Esophagus mucosa (tissue), 1 donor: Measurements from ENCODE around the gene DCAF8L2. TPM values are rescaled to one million over a fixed set of nuclear protein-coding genes. Genes with fewer than 3 reads are reported as not detected.
"Not testable (repeated sequence)": the region's sequence is repeated elsewhere in the genome, so short reads cannot be mapped to it uniquely, and the experiment has no call there.

ENCODE experiments used
- ATAC-seq: fragments of 200-7000 bp; cut with Tn5 transposase; one replicate; pipeline ENCODE4 v1.9.1; 2020
- total RNA-seq: library from RNA; stranded (reverse); gene quantifications from one replicate; pipeline ENCODE4 v1.2.4, GENCODE V29; 2023
- donor health status: DM: yes; HTN: yes; CAD: no.

Gene DCAF8L2
- total RNA-seq, 1 donor from 2014 or later = not detected

DNA sequence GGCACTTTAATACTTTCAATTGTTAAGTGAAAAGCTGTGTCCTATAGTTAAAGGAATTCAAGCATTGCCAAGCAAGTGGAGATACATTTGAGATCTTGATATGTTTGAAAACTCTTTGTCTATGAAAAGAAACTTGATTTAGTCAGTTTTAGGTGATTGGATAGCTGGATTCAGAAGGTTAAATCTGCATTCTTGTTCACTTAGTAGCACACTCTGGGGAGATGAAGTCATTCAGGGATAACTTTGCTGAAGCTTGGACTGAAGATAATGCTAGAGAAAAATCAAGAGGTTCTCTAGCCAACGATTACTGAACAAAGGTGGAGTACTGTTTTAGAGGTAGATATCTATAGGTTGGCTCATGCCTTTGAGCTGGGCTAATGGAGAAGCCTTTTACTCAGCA is 90.6 kb downstream of the DCAF8L2 start:
- ATAC-seq = no peak

- ATAC-seq = peak; percentile 45
These were observed 93.5 kb downstream of the DCAF8L2 start for GRCh38 chrX:27683566-27684208.

DNA sequence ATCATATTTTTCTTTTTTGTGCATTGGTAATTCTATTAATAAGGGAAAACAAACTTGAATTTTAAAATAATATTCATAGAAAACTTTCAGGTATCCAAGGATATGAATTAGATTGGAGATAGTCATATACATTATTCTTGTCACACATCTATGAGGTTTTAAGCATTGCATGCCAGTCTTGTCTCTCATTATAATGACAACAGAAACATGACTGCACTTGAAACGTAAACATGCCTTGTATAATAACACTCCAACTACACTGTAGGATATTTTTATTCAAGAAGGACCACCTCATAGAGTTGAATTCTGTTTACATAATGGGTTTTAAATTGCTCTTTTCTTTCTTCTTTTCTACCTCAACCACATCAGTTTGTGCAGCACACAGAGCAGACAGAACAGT is 104.5 kb downstream of the DCAF8L2 start:
- ATAC-seq = no peak

DNA sequence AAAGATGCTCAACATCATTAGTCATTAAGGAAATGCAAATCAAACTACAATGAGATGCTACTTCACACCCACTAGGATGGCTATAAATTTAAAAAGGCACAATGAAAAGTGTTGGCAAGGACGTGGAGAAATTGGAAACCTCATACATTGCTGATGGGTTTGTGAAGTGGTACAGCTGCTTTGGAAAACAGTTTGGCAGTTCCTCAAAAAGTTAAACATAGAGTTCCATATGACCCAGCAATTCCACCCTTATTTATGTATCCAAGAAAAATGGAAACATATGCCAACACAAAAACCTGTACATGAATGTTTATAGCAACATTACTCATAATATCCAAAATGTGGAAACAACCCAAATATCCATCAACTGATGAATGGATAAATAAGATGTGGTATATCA is 116.4 kb downstream of the DCAF8L2 start:
- ATAC-seq = no peak

DNA sequence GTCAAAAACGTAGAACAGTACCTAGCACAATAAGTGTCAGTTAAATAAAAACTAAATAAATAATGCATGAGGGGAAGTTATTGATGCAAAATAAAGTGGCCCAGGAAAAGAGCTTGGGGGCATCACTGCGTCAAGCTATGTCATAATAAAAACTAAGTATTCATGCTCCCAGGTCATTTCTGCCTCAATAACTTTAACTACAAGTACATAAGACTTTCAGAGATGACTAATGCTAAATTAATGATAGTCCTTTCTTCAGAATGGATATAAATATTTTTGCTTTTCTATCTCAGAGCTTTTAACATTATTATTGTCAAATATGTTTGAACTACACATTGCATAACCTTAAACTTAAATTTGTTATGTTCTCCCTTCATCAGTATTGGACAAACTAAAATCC is 125.5 kb downstream of the DCAF8L2 start:
- ATAC-seq = no peak

GRCh38 chrX:27728291-27728690 is 138.1 kb downstream of the DCAF8L2 start:
- peak; percentile 52 for ATAC-seq

DNA sequence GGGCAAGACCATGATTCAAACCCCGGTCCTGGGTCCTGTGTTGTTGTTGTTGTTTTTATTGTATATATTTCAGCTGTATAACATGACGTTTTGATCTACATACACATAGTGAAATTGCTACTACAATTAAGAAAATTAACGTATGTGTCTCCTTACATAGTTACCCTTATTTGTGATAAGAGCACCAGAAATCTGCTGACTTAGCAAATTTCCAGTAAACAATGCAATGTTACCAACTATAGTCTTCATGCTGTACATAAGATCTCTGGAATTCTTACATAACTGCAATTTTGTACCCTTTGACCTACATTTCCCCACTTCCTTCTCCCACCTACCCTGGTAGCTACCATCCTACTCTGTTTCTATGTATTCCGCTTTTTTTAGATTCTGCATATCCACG is 141.8 kb downstream of the DCAF8L2 start:
- ATAC-seq = no peak

GRCh38 chrX:27735914-27736313 is 145.8 kb downstream of the DCAF8L2 start:
- no peak for ATAC-seq

GRCh38 chrX:27740933-27741332 is 150.8 kb downstream of the DCAF8L2 start:
- ATAC-seq = no peak

GRCh38 chrX:27743521-27743920 is 153.4 kb downstream of the DCAF8L2 start:
- ATAC-seq = not testable (repeated sequence)

DNA sequence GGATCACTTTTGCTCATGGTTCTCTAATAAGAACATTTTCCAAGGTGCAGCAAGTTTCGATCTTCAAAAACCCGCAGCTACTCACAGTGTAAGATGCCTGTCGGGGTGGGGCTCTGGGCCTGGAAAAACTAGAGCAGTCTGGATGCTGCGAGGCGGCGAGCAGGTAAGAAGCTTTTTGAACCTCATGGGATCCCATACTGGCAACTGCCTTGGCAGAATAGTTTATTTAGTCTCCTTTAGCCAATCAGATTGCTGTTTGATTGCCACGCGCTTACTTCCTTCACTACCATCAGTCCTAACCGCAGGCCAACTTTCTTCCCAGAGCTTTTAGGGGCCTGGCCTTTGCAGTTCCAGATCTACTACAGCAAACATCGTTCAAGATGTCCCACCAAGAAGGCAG is 156.4 kb downstream of the DCAF8L2 start:
- no peak for ATAC-seq

DNA sequence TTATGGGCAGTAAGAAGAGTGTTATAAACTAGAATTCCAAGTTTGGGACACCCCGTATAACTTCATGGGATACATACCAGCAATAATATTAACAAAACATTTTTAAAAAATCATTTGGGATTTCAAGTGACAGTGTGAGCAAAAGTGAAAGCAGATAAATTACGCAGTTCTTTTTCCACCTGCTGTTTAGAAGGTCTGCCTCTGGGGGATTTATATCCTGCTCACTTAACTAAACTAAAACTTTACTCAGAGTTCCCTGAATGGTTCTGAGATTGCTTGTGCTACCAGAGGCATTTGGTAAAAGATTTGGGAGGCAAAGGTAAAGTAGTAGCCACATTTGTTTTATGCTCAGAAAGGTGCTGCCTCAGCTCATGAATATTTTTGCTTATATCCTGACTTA is 160.2 kb downstream of the DCAF8L2 start:
- not testable (repeated sequence) for ATAC-seq

DNA sequence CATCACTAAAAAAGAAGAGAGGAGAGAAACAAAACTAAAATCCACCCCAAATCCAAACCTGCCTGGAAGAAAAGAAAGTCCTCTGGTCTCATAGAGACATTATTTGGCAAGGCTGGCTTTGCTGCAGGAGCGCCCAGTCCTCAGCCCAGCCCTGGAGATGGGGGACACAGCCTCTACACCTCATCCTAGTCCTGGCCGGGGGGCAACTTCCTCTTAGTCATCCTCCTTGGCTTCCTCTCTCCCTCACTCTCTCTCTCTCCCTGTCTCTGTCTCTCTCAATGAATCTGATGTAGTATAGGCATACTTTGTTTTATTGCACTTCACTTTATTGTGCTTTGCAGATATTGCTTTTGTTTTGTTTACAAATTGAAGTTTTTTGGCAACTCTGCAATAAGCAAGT is 161.8 kb downstream of the DCAF8L2 start:
- ATAC-seq = no peak

- ATAC-seq = no peak
These were observed 175.6 kb downstream of the DCAF8L2 start for GRCh38 chrX:27765718-27766117.

GRCh38 chrX:27767387-27767786 is 177.2 kb downstream of the DCAF8L2 start:
- ATAC-seq = no peak

DNA sequence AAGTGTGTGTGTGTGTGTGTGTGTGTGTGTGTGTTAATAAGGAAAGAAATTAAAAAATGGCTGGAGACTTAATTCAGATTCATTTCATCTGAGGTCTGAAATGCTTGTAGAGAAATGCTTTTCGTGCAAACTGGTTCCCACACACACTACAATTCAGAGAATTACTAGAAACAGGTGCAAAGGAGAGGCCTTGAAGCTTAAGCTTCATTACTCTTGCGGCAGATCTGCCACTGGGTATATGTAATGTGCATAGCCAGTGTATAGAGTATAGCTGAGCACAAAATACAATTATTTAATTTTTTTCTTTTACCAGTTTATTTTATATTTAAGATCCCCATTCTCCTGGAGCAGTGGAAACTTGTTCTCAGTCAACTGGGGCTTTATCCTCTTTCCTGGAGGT is 185.8 kb downstream of the DCAF8L2 start:
- no peak for ATAC-seq

- ATAC-seq = no peak
These were observed 206.6 kb downstream of the DCAF8L2 start for GRCh38 chrX:27796640-27797257.

DNA sequence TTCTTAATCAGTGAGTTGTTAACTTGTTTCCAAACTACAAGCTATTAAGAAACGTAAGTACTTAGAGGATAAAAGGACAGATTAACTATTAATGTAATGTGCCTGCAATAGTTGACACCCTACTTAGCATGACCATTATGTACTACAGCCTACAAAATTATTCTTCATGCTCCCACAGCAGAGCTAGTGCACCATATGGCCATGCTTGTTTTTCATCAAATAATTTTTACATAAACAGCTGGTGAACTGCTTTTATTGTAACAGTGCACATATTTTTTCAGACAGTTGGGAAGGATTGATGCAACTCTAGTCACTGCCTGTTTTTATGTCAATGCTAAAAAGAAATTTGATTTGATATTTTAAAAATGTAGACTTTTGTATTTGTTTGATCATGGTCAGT is 207.4 kb downstream of the DCAF8L2 start:
- no peak for ATAC-seq

Other genes with a start within 250 kb of the DCAF8L2 start
- gene PPP4R3C, start 127.0 kb upstream of the DCAF8L2 start, total RNA-seq = not detected
- gene MAGEB10, start 217.6 kb downstream of the DCAF8L2 start, total RNA-seq = not detected